ENCODE data around the gene GREB1L.

GRCh38 chr18:21559195-21559594, 317.2 kb downstream of the GREB1L start:
- TF ChIP-seq CTCF (IDR thresholded peaks at IDR 0.05), result no peak
- no peak for TF ChIP-seq POLR2A (IDR thresholded peaks at IDR 0.05)
